SK-N-SH (cell line): ENCODE data around the gene ZPLD1. TPM values are rescaled to one million over a fixed set of nuclear protein-coding genes. Genes with fewer than 3 reads are reported as not detected.

Experiments used
- CTCF ChIA-PET: fragments of 300-600, 350-600 bp; formaldehyde crosslinking; extraction: SDS; loops from one replicate; lab custom pipeline; 2021; lab: Yijun Ruan, JAX
- POLR2A ChIA-PET: fragments of 350-600 bp; sonication (Branson Sonifier 250); formaldehyde crosslinking; extraction: SDS; loops from one replicate; lab custom pipeline; 2020; ENCODE audit warnings: antibody characterized with exemption, inconsistent platforms; lab: Yijun Ruan, JAX
- DNase-seq: peaks from one replicate; pipeline ENCODE4 v3.0.0; 2012
- H2AFZ ChIP-seq: fragments of 200-600 bp; sonication (generic); 2 replicates; pipeline ENCODE4 v1.8.1; 2016; ENCODE audit warnings: antibody characterized with exemption, mild to moderate bottlenecking, low read depth
- H3F3A ChIP-seq: fragments of 200-600 bp; sonication (generic); replicated peaks from 2 replicates; pipeline ENCODE3; 2016; ENCODE audit warnings: antibody characterized with exemption, mild to moderate bottlenecking; ENCODE audit not compliant: insufficient read depth
- H3K27ac ChIP-seq, 2 experiments: fragments of 200-500 bp in 1 of 2; fragments of 200-600 bp in 1 of 2; sonication (Bioruptor generic) in 1 of 2; sonication (generic), shearing (Covaris generic) in 1 of 2; 2 replicates each; pipeline versions ENCODE4 v1.5.1 to v1.6.1; 2014 to 2016; ENCODE audit warnings: low read depth in 2 of 2, inconsistent platforms in 1 of 2, low read length in 1 of 2, mild to moderate bottlenecking in 1 of 2, mixed read lengths in 1 of 2
- H3K27me3 ChIP-seq: fragments of 200-600 bp; sonication (generic), shearing (Covaris generic); 2 replicates; pipeline ENCODE4 v1.6.1; 2016; ENCODE audit warnings: mixed run types; ENCODE audit not compliant: insufficient read depth
- H3K36me3 ChIP-seq, 2 experiments: fragments of 200-500 bp in 1 of 2; fragments of 200-600 bp in 1 of 2; sonication (Bioruptor generic) in 1 of 2; sonication (generic) in 1 of 2; replicated peaks in 1 of 2; 2 replicates each; pipeline versions ENCODE3 to v1.5.1; 2014 to 2016; ENCODE audit warnings: low read length in 1 of 2, mild to moderate bottlenecking in 1 of 2; ENCODE audit not compliant: insufficient read depth in 2 of 2, control insufficient read depth in 1 of 2
- H3K4me1 ChIP-seq, 2 experiments: fragments of 200-500 bp in 1 of 2; fragments of 200-600 bp in 1 of 2; sonication (Bioruptor generic) in 1 of 2; sonication (generic), shearing (Covaris generic) in 1 of 2; 2 replicates each; pipeline versions ENCODE4 v1.5.1 to v1.6.1; 2014 to 2016; ENCODE audit warnings: low read depth in 1 of 2, low read length in 1 of 2, mixed run types in 1 of 2; ENCODE audit not compliant: insufficient read depth in 2 of 2, control insufficient read depth in 1 of 2
- H3K4me2 ChIP-seq: fragments of 200-600 bp; sonication (generic), shearing (Covaris generic); 2 replicates; pipeline ENCODE4 v1.6.1; 2017; ENCODE audit warnings: mixed run types
- H3K4me3 ChIP-seq, 2 experiments: fragments of 200-500 bp in 1 of 2; fragments of 200-600 bp in 1 of 2; sonication (Bioruptor generic) in 1 of 2; sonication (generic), shearing (Covaris generic) in 1 of 2; 2 replicates each; pipeline versions ENCODE4 v1.5.1 to v1.8.1; 2014 to 2016; ENCODE audit warnings: low read depth in 2 of 2, inconsistent platforms in 1 of 2, low read length in 1 of 2, mild to moderate bottlenecking in 1 of 2, mixed read lengths in 1 of 2, moderate library complexity in 1 of 2
- H3K79me2 ChIP-seq: fragments of 200-600 bp; sonication (generic); 2 replicates; pipeline ENCODE4 v1.8.1; 2017; ENCODE audit warnings: mild to moderate bottlenecking; ENCODE audit not compliant: insufficient read depth
- H3K9ac ChIP-seq: fragments of 200-600 bp; sonication (generic); 2 replicates; pipeline ENCODE4 v1.6.1; 2017; ENCODE audit warnings: mixed run types
- H3K9me2 ChIP-seq: fragments of 200-600 bp; sonication (generic); 2 replicates; pipeline ENCODE4 v1.6.1; 2017; ENCODE audit warnings: mixed run types
- H3K9me3 ChIP-seq: fragments of 200-600 bp; sonication (generic); 2 replicates; pipeline ENCODE4 v1.6.1; 2017; ENCODE audit warnings: mixed run types, mild to moderate bottlenecking, moderate library complexity
- H4K20me1 ChIP-seq: fragments of 200-600 bp; sonication (generic); 2 replicates; pipeline ENCODE4 v1.6.1; 2017; ENCODE audit warnings: mild to moderate bottlenecking, mixed run types; ENCODE audit not compliant: insufficient read depth
- CTCF ChIP-seq: fragments of 200-600 bp; sonication (generic); IDR thresholded peaks from 2 replicates; pipeline ENCODE4 v1.6.1; 2017; ENCODE audit warnings: antibody characterized with exemption, mild to moderate bottlenecking, moderate library complexity
- EP300 ChIP-seq, 2 experiments: IDR thresholded peaks; 2 replicates each; pipeline versions ENCODE4 v1.4.0 to v1.6.1; 2012; ENCODE audit warnings: borderline replicate concordance in 1 of 2, low read depth in 1 of 2, low read length in 1 of 2
- FOXJ3 ChIP-seq: sonication (generic); formaldehyde crosslinking; IDR thresholded peaks from 2 replicates; pipeline ENCODE4 v1.5.1; 2020; ENCODE audit warnings: mild to moderate bottlenecking, missing genetic modification reagents
- FOXM1 ChIP-seq: IDR thresholded peaks from 2 replicates; pipeline ENCODE4 v1.4.0; 2012; ENCODE audit warnings: low read depth, mild to moderate bottlenecking
- GABPA ChIP-seq: IDR thresholded peaks from 2 replicates; pipeline ENCODE4 v1.4.0; 2012; ENCODE audit warnings: low read depth, mild to moderate bottlenecking
- GATA2 ChIP-seq: sonication (generic); formaldehyde crosslinking; IDR thresholded peaks from 2 replicates; pipeline ENCODE4 v1.5.0; 2020; ENCODE audit warnings: mild to moderate bottlenecking, missing genetic modification reagents
- MEF2A ChIP-seq: IDR thresholded peaks from 2 replicates; pipeline ENCODE4 v1.4.0; 2012; ENCODE audit warnings: low read depth, borderline replicate concordance
- MXI1 ChIP-seq: IDR thresholded peaks from 2 replicates; pipeline ENCODE4 v1.6.1; 2012; ENCODE audit warnings: mild to moderate bottlenecking, low read depth, low read length, improper control_type of control experiment
- NRF1 ChIP-seq: IDR thresholded peaks from 2 replicates; pipeline ENCODE4 v1.6.1; 2012; ENCODE audit warnings: low read depth, mild to moderate bottlenecking, low read length
- RAD21 ChIP-seq: IDR thresholded peaks from 2 replicates; pipeline ENCODE4 v1.6.1; 2012; ENCODE audit warnings: mild to moderate bottlenecking, low read length
- RXRA ChIP-seq: IDR thresholded peaks from 2 replicates; pipeline ENCODE4 v1.4.0; 2012; ENCODE audit warnings: low read depth, mild to moderate bottlenecking, borderline replicate concordance
- SIN3A ChIP-seq: IDR thresholded peaks from 2 replicates; pipeline ENCODE4 v1.6.1; 2012; ENCODE audit warnings: low read depth, mild to moderate bottlenecking, low read length, moderate library complexity, borderline replicate concordance
- SMC3 ChIP-seq: IDR thresholded peaks from 2 replicates; pipeline ENCODE4 v1.6.1; 2012; ENCODE audit warnings: low read depth, low read length, improper control_type of control experiment
- TCF12 ChIP-seq: IDR thresholded peaks from 2 replicates; pipeline ENCODE4 v1.4.0; 2012
- USF1 ChIP-seq: IDR thresholded peaks from 2 replicates; pipeline ENCODE4 v1.4.0; 2012; ENCODE audit warnings: low read depth, borderline replicate concordance
- WGBS: methylation state at CpG from one replicate; pipeline ENCODE4 v1.1.6; 2017; ENCODE audit warnings: low lambda C conversion rate; 5-methylcytosine and 5-hydroxymethylcytosine counted together
- polyA plus RNA-seq, 3 experiments: library from polyadenylated mRNA; depleted of rRNA; stranded (reverse); fragments of >200 nt; gene quantifications; 2 replicates each; pipeline ENCODE4 v1.2.3, GENCODE V29; 2012

Gene ZPLD1
- polyA plus RNA-seq, 1 of the 3 experiments (the other 2 are of a cell fraction), result not detected

- H3F3A ChIP-seq, result no peaks in the 10 kb centered on the region
- H3K9me2 ChIP-seq, result no peaks in the 10 kb centered on the region
- H3K9ac ChIP-seq, result no peak overlapping the region
- no peaks in the 10 kb centered on the region for H3K79me2 ChIP-seq
- POLR2A ChIA-PET, result no interaction called here
- WGBS, result 80% methylated on average over 3 of the region's 3 CpGs
- no peak overlapping the region for H3K4me2 ChIP-seq
- H4K20me1 ChIP-seq, result no peaks in the 10 kb centered on the region
- H3K4me3 ChIP-seq, result no peak overlapping the region
- H3K27me3 ChIP-seq, result no peaks in the 10 kb centered on the region
- H3K9me3 ChIP-seq, result no peaks in the 10 kb centered on the region
- peaks cover 0 to 7% of the 10 kb centered on the region in 2 experiments; a peak in 2 of 4 replicates for H3K4me1 ChIP-seq
- CTCF ChIA-PET, result interaction anchor here (0.5 kb wide), 1 partner anchor 104 kb away, joined by 3 read pairs; no protein-coding TSS in a partner anchor
- no peak overlapping the region for H3K27ac ChIP-seq
- DNase-seq, result no peak
- TF ChIP-seq USF1 (no peak), SMC3 (no peak), GABPA (no peak), MXI1 (no peak), RAD21 (no peak), TCF12 (no peak)
- H3K36me3 ChIP-seq, result no peaks in the 10 kb centered on the region
- H2AFZ ChIP-seq, result no peak overlapping the region
These were observed 75.8 kb downstream of the ZPLD1 start for GRCh38 chr3:102510663-102511062.

DNA sequence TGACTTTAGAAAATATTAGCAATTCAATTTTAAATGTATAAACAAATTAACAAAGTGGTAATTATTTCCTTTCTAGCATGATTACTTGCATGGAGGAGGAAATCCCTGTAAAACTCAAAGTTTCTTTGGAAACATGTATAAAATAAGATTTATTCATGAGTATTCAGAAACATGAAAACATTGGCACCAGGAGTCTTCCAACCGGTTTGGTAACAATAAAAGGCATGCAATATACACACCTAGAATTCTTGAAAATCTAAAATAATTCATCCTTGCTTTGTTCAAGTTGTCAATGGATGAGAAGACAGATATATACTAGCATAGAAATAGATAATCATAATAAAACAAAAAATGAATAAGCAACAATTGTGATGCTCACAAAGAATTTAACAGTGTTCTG is 76.4 kb downstream of the ZPLD1 start:
- no peak overlapping the region for H3K9ac ChIP-seq
- no peak overlapping the region for H3K4me2 ChIP-seq
- H3K36me3 ChIP-seq, result no peaks in the 10 kb centered on the region
- H2AFZ ChIP-seq, result no peak overlapping the region
- no peak overlapping the region for H3K4me3 ChIP-seq
- no peaks in the 10 kb centered on the region for H3K9me3 ChIP-seq
- DNase-seq, result no peak
- peaks cover 0 to 7% of the 10 kb centered on the region in 2 experiments; a peak in 2 of 4 replicates for H3K4me1 ChIP-seq
- H3K9me2 ChIP-seq, result no peaks in the 10 kb centered on the region; the same call in 1 of the 2 replicates
- no peak overlapping the region for H3K27ac ChIP-seq
- ChIA-PET CTCF (no interaction called here), POLR2A (no interaction called here)
- no peaks in the 10 kb centered on the region for H3F3A ChIP-seq
- WGBS, result 79% methylated on average over 1 of the region's 1 CpG
- TF ChIP-seq TCF12, result no peak
- no peak for TF ChIP-seq CTCF
- TF ChIP-seq EP300 (IDR thresholded peaks at IDR 0.05; ENCODE audit: borderline replicate concordance in 1 of 2, low read depth in 1 of 2, low read length in 1 of 2), result no peak
- no peak for TF ChIP-seq FOXM1
- no peak for TF ChIP-seq SIN3A
- TF ChIP-seq RAD21, result no peak
- no peak for TF ChIP-seq GATA2
- no peak for TF ChIP-seq RXRA
- TF ChIP-seq MEF2A, result no peak
- no peak for TF ChIP-seq NRF1
- TF ChIP-seq FOXJ3 (CRISPR knock-in tag), result no peak
- TF ChIP-seq SMC3, result no peak
- no peaks in the 10 kb centered on the region for H3K27me3 ChIP-seq
- no peaks in the 10 kb centered on the region for H3K79me2 ChIP-seq
- no peaks in the 10 kb centered on the region for H4K20me1 ChIP-seq
